ENCODE results near the gene ZNF865. TPM values are rescaled to one million over a fixed set of nuclear protein-coding genes. Genes with fewer than 3 reads are reported as not detected.

The ZNF865 gene
- polyA plus RNA-seq, 1 experiment, result 0.88 TPM

DNA sequence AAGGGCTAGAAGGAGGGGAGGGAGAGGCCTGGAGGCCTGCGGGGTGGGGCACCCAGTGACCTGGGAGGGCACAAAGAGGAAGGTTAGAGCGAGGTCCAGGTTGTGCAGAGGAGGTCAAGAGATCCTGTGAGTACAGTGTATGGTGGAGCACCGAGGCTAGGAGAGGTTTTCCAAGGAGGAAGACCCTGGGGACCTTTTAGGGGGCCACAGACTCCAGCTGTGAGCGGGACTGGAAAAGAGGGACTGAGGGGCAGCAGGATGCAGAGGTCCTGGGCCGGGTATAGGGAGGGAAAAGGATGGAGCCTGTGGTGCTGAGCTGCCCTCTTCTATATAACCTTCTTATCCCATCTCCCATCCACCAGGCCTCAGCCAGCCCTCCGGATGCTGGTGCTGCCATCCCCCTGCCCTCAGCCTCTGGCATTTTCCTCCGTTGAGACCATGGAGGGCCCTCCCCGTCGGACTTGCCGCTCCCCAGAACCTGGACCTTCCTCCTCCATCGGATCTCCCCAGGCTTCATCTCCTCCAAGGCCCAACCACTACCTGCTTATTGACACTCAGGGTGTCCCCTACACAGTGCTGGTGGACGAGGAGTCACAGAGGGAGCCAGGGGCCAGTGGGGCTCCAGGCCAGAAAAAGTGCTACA is 38.9 kb downstream of the ZNF865 start:
- no peak for DNase-seq (ENCODE audit: low read depth, low spot score)
- no peaks in the 10 kb centered on the region for H3K27me3 ChIP-seq (ENCODE audit: control insufficient read depth, insufficient read depth, low read length)
- POLR2A ChIA-PET, result interaction anchor here (1.7 kb wide), 1 partner anchor 12 kb away, joined by 3 read pairs; no protein-coding TSS in a partner anchor
- no peak overlapping the region for H3K27ac ChIP-seq (ENCODE audit: low read depth, low read length)
- TF ChIP-seq CTCF (IDR thresholded peaks at IDR 0.05; ENCODE audit: low read depth, low read length), result no peak
- H3K4me3 ChIP-seq (ENCODE audit: low read depth, low read length), result peak overlapping the region; percentile 84
- no peaks in the 10 kb centered on the region; the same call in 1 of the 2 replicates for H3K9me3 ChIP-seq (ENCODE audit: control insufficient read depth, insufficient read depth, low read length)
- CTCF ChIA-PET, result interaction anchor here (0.6 to 1.5 kb wide), 2 partner anchors 9 to 141 kb away, joined by 4 to 7 read pairs; no protein-coding TSS in a partner anchor

GRCh38 chr19:55644842-55645511 is 39.5 kb downstream of the ZNF865 start:
- no peaks in the 10 kb centered on the region; the same call in 1 of the 2 replicates for H3K9me3 ChIP-seq (ENCODE audit: control insufficient read depth, insufficient read depth, low read length)
- H3K27me3 ChIP-seq (ENCODE audit: control insufficient read depth, insufficient read depth, low read length), result no peaks in the 10 kb centered on the region
- H3K27ac ChIP-seq (ENCODE audit: low read depth, low read length), result no peak overlapping the region
- TF ChIP-seq CTCF (IDR thresholded peaks at IDR 0.05; ENCODE audit: low read depth, low read length), result no peak
- ChIA-PET POLR2A (interaction anchor here (0.7 to 1.7 kb wide), 2 partner anchors 12 to 103 kb away, joined by 3 read pairs; no protein-coding TSS in a partner anchor), CTCF (interaction anchor here (0.6 to 2.1 kb wide), 5 partner anchors 8 to 177 kb away, joined by 3 to 7 read pairs (median 4); no protein-coding TSS in a partner anchor)
- peak overlapping the region; percentile 84 for H3K4me3 ChIP-seq (ENCODE audit: low read depth, low read length)
- DNase-seq (ENCODE audit: low read depth, low spot score), result no peak

DNA sequence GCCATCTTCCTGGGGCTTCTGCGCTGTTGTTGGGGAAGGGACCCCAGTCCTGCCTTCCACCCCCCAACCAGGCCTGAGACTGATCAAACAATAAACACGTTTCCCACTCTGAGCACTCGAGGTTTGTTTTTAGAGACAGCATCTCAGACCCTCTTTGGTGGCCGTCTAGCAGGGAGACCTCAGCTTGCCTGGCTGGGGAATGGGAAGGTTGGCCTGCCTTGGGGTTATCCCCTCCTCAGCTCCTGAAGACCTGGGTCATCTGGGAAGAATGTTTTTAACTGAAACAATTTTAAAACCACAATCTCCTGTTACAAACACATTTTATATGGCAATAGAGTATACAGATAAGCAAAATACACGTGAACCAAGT is 40.0 kb downstream of the ZNF865 start:
- Histone ChIP-seq H3K27me3 (ENCODE audit: control insufficient read depth, insufficient read depth, low read length) (no peaks in the 10 kb centered on the region), H3K27ac (ENCODE audit: low read depth, low read length) (no peak overlapping the region), H3K4me3 (ENCODE audit: low read depth, low read length) (no peak overlapping the region), H3K9me3 (ENCODE audit: control insufficient read depth, insufficient read depth, low read length) (no peaks in the 10 kb centered on the region; the same call in 1 of the 2 replicates)
- CTCF ChIA-PET, result interaction anchor here (0.7 to 2.1 kb wide), 4 partner anchors 9 to 178 kb away, joined by 3 to 6 read pairs (median 4); no protein-coding TSS in a partner anchor
- POLR2A ChIA-PET, result interaction anchor here (0.7 to 1.7 kb wide), 2 partner anchors 13 to 104 kb away, joined by 3 read pairs; no protein-coding TSS in a partner anchor
- TF ChIP-seq CTCF (IDR thresholded peaks at IDR 0.05; ENCODE audit: low read depth, low read length), result no peak
- DNase-seq (ENCODE audit: low read depth, low spot score), result no peak

DNA sequence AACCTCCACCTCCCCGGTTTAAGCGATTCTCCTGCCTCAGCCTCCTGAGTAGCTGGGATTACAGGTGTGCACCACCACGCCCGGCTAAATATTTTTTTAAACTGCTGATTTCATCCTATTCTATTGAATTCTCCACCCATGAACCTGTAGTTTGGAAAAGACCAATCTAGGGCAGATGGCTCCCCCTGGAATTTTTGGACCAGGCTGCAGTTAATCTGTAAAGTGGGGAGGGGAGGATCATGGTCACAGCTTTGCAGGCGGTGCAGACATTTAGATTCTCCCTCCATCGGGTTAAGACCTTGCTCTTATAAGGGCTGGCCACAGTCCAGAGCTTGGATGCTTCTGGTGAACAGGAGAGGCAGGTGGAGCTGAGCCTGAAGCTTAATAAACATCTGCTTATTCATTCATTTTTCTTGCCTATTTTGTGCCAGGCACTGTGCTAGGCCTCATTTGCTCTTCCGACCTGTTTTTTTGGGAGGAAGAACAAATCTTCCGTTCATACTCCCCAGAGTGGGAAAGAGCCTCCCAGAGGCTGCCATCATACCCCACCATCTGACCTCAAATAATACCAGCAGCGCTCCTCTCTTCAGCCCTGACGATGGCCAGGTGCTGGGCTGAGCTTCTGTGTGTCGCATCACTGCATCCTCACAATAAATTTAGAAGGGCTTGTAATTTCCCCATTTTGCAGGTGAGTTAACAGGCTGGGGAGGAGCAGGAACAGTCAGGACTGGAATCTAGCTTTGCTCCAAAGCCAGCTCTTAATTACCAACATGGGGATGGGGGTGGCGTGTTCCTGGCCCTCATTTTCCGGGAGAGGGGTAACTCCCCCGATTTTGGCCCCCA is 41.7 kb downstream of the ZNF865 start:
- POLR2A ChIA-PET, result interaction anchor here (0.8 to 1.0 kb wide), 2 partner anchors 11 to 12 kb away, joined by 3 read pairs; no protein-coding TSS in a partner anchor
- no peak for DNase-seq (ENCODE audit: low read depth, low spot score)
- Histone ChIP-seq H3K27me3 (ENCODE audit: control insufficient read depth, insufficient read depth, low read length) (no peaks in the 10 kb centered on the region), H3K4me3 (ENCODE audit: low read depth, low read length) (peak overlapping the region; percentile 79), H3K27ac (ENCODE audit: low read depth, low read length) (peak overlapping the region; percentile 2), H3K9me3 (ENCODE audit: control insufficient read depth, insufficient read depth, low read length) (no peaks in the 10 kb centered on the region; the same call in 1 of the 2 replicates)
- CTCF ChIA-PET, result interaction anchor here (1.0 to 2.1 kb wide), 4 partner anchors 8 to 179 kb away, joined by 4 to 8 read pairs (median 6); no protein-coding TSS in a partner anchor
- no peak for TF ChIP-seq CTCF (IDR thresholded peaks at IDR 0.05; ENCODE audit: low read depth, low read length)

All from AG04450 (cell line).